WTC11 (cell line): Measurements from ENCODE around the gene AADAT. TPM values are rescaled to one million over a fixed set of nuclear protein-coding genes. Genes with fewer than 3 reads are reported as not detected.

ENCODE experiments used
- CREB1 ChIP-seq: sonication (generic); formaldehyde crosslinking; IDR thresholded peaks from 2 replicates; pipeline ENCODE4 v1.8.0; 2023; ENCODE audit warnings: mild to moderate bottlenecking, missing genetic modification reagents
- ELF4 ChIP-seq: sonication (generic); formaldehyde crosslinking; IDR thresholded peaks from 2 replicates; pipeline ENCODE4 v1.8.1; 2022; ENCODE audit warnings: low read depth, mild to moderate bottlenecking, moderate library complexity, missing genetic modification reagents
- ESRRA ChIP-seq: sonication (generic); formaldehyde crosslinking; IDR thresholded peaks from 2 replicates; pipeline ENCODE4 v1.8.1; 2022; ENCODE audit warnings: mild to moderate bottlenecking, missing genetic modification reagents, borderline replicate concordance
- GABPB1 ChIP-seq: sonication (generic); formaldehyde crosslinking; IDR thresholded peaks from 2 replicates; pipeline ENCODE4 v1.8.1; 2023; ENCODE audit warnings: mild to moderate bottlenecking, missing genetic modification reagents
- GTF2I ChIP-seq: fragments of 250-450 bp; sonication (Bioruptor Pico); conservative IDR thresholded peaks from 2 replicates; pipeline ENCODE4 v1.4.0; 2021; ENCODE audit warnings: mild to moderate bottlenecking
- HMGA2 ChIP-seq: fragments of 250-450 bp; sonication (Bioruptor Pico); IDR thresholded peaks from 2 replicates; pipeline ENCODE4 v1.4.0; 2021; ENCODE audit warnings: mild to moderate bottlenecking, moderate library complexity
- JAZF1 ChIP-seq: fragments of 250-450 bp; sonication (Bioruptor Pico); IDR thresholded peaks from 2 replicates; pipeline ENCODE4 v1.9.0; 2021; ENCODE audit warnings: moderate library complexity, mild to moderate bottlenecking, inconsistent platforms
- NFATC4 ChIP-seq: fragments of 250-450 bp; sonication (Bioruptor Pico); IDR thresholded peaks from 2 replicates; pipeline ENCODE4 v1.9.0; 2021; ENCODE audit warnings: mild to moderate bottlenecking
- NFE2L1 ChIP-seq: sonication (generic); formaldehyde crosslinking; IDR thresholded peaks from 2 replicates; pipeline ENCODE4 v1.8.1; 2023; ENCODE audit warnings: missing genetic modification reagents
- NR2C2 ChIP-seq: sonication (generic); formaldehyde crosslinking; IDR thresholded peaks from 2 replicates; pipeline ENCODE4 v1.8.0; 2022; ENCODE audit warnings: mild to moderate bottlenecking, missing genetic modification reagents
- ZNF219 ChIP-seq: sonication (generic); formaldehyde crosslinking; IDR thresholded peaks from 2 replicates; pipeline ENCODE4 v1.8.0; 2023; ENCODE audit warnings: missing genetic modification reagents, mild to moderate bottlenecking, borderline replicate concordance
- ZNF263 ChIP-seq: sonication (generic); formaldehyde crosslinking; IDR thresholded peaks from 2 replicates; pipeline ENCODE4 v1.8.1; 2022; ENCODE audit warnings: low read depth, mild to moderate bottlenecking, moderate library complexity, missing genetic modification reagents
- ZNF423 ChIP-seq: fragments of 250-450 bp; sonication (Bioruptor Pico); IDR thresholded peaks from 2 replicates; pipeline ENCODE4 v2.1.2; 2022; ENCODE audit warnings: mild to moderate bottlenecking, moderate library complexity
- ZNF671 ChIP-seq: fragments of 250-450 bp; sonication (Bioruptor Pico); IDR thresholded peaks from 2 replicates; pipeline ENCODE4 v1.8.0; 2021; ENCODE audit warnings: mild to moderate bottlenecking
- total RNA-seq: library from RNA; stranded (reverse); gene quantifications from 3 replicates; pipeline ENCODE4 v1.2.3, GENCODE V29; 2021
- TF ChIP-seq, protein P1 (sequence below): sonication (generic); formaldehyde crosslinking; IDR thresholded peaks from 2 replicates; pipeline ENCODE4 v1.8.1; 2023; ENCODE audit warnings: mild to moderate bottlenecking, missing genetic modification reagents
- TF ChIP-seq, protein P2 (sequence below): sonication (generic); formaldehyde crosslinking; IDR thresholded peaks from 2 replicates; pipeline ENCODE4 v1.8.0; 2022; ENCODE audit warnings: mild to moderate bottlenecking, missing genetic modification reagents
- TF ChIP-seq, protein P3 (sequence below): fragments of 250-450 bp; sonication (Bioruptor Pico); IDR thresholded peaks from 2 replicates; pipeline ENCODE4 v1.8.0; 2021; ENCODE audit warnings: mild to moderate bottlenecking
- TF ChIP-seq, protein P4 (sequence below): sonication (generic); formaldehyde crosslinking; IDR thresholded peaks from 2 replicates; pipeline ENCODE4 v1.8.0; 2022; ENCODE audit warnings: mild to moderate bottlenecking, missing genetic modification reagents
- TF ChIP-seq, protein P5 (sequence below): sonication (generic); formaldehyde crosslinking; IDR thresholded peaks from 2 replicates; pipeline ENCODE4 v1.8.0; 2022; ENCODE audit warnings: missing genetic modification reagents
- TF ChIP-seq, protein P6 (sequence below): fragments of 200-600 bp; IDR thresholded peaks from 2 replicates; pipeline ENCODE4 v1.8.0; 2022; ENCODE audit warnings: antibody characterized with exemption
- TF ChIP-seq, protein P7 (sequence below): sonication (generic); formaldehyde crosslinking; IDR thresholded peaks from 2 replicates; pipeline ENCODE4 v1.8.1; 2022; ENCODE audit warnings: low read depth, missing genetic modification reagents, borderline replicate concordance
- TF ChIP-seq, protein P8 (sequence below): sonication (generic); formaldehyde crosslinking; IDR thresholded peaks from 2 replicates; pipeline ENCODE4 v1.8.1; 2022; ENCODE audit warnings: low read depth, mild to moderate bottlenecking, moderate library complexity, missing genetic modification reagents, borderline replicate concordance
- TF ChIP-seq, protein P9 (sequence below): sonication (generic); formaldehyde crosslinking; IDR thresholded peaks from 2 replicates; pipeline ENCODE4 v1.8.1; 2022; ENCODE audit warnings: mild to moderate bottlenecking, moderate library complexity, missing genetic modification reagents

Gene AADAT
- total RNA-seq, 1 experiment from 2014 or later, result 12.3 TPM

DNA sequence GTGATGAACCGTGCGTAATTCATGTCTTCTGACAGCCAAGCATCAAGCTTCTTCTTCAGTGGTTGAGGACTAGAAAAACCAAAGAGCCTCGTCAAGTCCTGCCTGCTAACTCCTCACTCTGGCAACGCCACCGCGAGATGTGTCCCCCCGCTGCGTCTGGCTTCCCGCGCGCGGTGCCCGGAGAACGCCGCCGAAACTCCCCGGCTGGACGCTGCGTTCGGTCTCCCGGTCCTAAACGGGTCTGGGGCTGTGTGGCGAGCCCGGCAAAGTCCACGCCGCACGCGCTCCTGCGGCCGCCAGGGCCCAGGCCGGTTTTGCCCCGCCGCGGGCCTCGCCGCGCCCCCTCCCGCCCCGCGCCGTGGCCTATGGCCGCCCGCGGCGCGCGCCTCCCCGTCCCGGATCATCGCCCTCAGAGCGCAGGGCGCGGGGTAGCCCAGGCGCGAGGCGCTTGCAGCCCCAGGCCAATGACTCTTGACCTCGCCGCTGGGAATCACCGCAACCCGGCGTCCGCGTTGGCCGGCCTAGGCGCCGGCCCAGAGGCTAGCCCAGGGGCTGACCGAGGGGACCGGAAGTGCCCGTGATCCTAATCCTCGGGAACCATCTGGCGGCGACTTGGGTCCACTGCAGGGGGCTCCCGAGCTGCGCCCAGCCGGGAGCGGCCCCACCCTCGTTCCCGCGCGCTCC lies at the start of gene AADAT (continued):
- TF ChIP-seq ZNF219 (CRISPR knock-in tag) (no peak), ZNF423 (CRISPR knock-in tag) (no peak), CREB1 (CRISPR knock-in tag) (no peak), NR2C2 (no peak), ZNF263 (CRISPR knock-in tag) (no peak), ESRRA (no peak), GTF2I (CRISPR knock-in tag) (no peak), GABPB1 (CRISPR knock-in tag) (peak; percentile 54; the same call in 1 of the 2 replicates), NFATC4 (CRISPR knock-in tag) (no peak), HMGA2 (CRISPR knock-in tag) (no peak), ZNF671 (CRISPR knock-in tag) (no peak), NFE2L1 (no peak), ELF4 (CRISPR knock-in tag) (no peak), JAZF1 (CRISPR knock-in tag) (no peak)
- TF ChIP-seq, protein P1, sequence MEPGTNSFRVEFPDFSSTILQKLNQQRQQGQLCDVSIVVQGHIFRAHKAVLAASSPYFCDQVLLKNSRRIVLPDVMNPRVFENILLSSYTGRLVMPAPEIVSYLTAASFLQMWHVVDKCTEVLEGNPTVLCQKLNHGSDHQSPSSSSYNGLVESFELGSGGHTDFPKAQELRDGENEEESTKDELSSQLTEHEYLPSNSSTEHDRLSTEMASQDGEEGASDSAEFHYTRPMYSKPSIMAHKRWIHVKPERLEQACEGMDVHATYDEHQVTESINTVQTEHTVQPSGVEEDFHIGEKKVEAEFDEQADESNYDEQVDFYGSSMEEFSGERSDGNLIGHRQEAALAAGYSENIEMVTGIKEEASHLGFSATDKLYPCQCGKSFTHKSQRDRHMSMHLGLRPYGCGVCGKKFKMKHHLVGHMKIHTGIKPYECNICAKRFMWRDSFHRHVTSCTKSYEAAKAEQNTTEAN (CRISPR knock-in tag), result 0 out of 2 replicates have a peak, but pooled peaks have one; percentile 10
- TF ChIP-seq, protein P2, sequence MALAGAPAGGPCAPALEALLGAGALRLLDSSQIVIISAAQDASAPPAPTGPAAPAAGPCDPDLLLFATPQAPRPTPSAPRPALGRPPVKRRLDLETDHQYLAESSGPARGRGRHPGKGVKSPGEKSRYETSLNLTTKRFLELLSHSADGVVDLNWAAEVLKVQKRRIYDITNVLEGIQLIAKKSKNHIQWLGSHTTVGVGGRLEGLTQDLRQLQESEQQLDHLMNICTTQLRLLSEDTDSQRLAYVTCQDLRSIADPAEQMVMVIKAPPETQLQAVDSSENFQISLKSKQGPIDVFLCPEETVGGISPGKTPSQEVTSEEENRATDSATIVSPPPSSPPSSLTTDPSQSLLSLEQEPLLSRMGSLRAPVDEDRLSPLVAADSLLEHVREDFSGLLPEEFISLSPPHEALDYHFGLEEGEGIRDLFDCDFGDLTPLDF (CRISPR knock-in tag), result no peak
- TF ChIP-seq, protein P3, sequence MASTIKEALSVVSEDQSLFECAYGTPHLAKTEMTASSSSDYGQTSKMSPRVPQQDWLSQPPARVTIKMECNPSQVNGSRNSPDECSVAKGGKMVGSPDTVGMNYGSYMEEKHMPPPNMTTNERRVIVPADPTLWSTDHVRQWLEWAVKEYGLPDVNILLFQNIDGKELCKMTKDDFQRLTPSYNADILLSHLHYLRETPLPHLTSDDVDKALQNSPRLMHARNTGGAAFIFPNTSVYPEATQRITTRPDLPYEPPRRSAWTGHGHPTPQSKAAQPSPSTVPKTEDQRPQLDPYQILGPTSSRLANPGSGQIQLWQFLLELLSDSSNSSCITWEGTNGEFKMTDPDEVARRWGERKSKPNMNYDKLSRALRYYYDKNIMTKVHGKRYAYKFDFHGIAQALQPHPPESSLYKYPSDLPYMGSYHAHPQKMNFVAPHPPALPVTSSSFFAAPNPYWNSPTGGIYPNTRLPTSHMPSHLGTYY (CRISPR knock-in tag), result no peak
- TF ChIP-seq, protein P4, sequence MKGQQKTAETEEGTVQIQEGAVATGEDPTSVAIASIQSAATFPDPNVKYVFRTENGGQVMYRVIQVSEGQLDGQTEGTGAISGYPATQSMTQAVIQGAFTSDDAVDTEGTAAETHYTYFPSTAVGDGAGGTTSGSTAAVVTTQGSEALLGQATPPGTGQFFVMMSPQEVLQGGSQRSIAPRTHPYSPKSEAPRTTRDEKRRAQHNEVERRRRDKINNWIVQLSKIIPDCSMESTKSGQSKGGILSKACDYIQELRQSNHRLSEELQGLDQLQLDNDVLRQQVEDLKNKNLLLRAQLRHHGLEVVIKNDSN, result no peak
- TF ChIP-seq, protein P5, sequence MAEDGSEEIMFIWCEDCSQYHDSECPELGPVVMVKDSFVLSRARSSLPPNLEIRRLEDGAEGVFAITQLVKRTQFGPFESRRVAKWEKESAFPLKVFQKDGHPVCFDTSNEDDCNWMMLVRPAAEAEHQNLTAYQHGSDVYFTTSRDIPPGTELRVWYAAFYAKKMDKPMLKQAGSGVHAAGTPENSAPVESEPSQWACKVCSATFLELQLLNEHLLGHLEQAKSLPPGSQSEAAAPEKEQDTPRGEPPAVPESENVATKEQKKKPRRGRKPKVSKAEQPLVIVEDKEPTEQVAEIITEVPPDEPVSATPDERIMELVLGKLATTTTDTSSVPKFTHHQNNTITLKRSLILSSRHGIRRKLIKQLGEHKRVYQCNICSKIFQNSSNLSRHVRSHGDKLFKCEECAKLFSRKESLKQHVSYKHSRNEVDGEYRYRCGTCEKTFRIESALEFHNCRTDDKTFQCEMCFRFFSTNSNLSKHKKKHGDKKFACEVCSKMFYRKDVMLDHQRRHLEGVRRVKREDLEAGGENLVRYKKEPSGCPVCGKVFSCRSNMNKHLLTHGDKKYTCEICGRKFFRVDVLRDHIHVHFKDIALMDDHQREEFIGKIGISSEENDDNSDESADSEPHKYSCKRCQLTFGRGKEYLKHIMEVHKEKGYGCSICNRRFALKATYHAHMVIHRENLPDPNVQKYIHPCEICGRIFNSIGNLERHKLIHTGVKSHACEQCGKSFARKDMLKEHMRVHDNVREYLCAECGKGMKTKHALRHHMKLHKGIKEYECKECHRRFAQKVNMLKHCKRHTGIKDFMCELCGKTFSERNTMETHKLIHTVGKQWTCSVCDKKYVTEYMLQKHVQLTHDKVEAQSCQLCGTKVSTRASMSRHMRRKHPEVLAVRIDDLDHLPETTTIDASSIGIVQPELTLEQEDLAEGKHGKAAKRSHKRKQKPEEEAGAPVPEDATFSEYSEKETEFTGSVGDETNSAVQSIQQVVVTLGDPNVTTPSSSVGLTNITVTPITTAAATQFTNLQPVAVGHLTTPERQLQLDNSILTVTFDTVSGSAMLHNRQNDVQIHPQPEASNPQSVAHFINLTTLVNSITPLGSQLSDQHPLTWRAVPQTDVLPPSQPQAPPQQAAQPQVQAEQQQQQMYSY (CRISPR knock-in tag), result no peak
- TF ChIP-seq, protein P6, sequence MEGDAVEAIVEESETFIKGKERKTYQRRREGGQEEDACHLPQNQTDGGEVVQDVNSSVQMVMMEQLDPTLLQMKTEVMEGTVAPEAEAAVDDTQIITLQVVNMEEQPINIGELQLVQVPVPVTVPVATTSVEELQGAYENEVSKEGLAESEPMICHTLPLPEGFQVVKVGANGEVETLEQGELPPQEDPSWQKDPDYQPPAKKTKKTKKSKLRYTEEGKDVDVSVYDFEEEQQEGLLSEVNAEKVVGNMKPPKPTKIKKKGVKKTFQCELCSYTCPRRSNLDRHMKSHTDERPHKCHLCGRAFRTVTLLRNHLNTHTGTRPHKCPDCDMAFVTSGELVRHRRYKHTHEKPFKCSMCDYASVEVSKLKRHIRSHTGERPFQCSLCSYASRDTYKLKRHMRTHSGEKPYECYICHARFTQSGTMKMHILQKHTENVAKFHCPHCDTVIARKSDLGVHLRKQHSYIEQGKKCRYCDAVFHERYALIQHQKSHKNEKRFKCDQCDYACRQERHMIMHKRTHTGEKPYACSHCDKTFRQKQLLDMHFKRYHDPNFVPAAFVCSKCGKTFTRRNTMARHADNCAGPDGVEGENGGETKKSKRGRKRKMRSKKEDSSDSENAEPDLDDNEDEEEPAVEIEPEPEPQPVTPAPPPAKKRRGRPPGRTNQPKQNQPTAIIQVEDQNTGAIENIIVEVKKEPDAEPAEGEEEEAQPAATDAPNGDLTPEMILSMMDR, result peak; percentile 62
- TF ChIP-seq, protein P7, sequence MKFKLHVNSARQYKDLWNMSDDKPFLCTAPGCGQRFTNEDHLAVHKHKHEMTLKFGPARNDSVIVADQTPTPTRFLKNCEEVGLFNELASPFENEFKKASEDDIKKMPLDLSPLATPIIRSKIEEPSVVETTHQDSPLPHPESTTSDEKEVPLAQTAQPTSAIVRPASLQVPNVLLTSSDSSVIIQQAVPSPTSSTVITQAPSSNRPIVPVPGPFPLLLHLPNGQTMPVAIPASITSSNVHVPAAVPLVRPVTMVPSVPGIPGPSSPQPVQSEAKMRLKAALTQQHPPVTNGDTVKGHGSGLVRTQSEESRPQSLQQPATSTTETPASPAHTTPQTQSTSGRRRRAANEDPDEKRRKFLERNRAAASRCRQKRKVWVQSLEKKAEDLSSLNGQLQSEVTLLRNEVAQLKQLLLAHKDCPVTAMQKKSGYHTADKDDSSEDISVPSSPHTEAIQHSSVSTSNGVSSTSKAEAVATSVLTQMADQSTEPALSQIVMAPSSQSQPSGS (CRISPR knock-in tag), result no peak
- TF ChIP-seq, protein P8, sequence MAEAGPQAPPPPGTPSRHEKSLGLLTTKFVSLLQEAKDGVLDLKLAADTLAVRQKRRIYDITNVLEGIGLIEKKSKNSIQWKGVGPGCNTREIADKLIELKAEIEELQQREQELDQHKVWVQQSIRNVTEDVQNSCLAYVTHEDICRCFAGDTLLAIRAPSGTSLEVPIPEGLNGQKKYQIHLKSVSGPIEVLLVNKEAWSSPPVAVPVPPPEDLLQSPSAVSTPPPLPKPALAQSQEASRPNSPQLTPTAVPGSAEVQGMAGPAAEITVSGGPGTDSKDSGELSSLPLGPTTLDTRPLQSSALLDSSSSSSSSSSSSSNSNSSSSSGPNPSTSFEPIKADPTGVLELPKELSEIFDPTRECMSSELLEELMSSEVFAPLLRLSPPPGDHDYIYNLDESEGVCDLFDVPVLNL (CRISPR knock-in tag), result no peak
- TF ChIP-seq, protein P9, sequence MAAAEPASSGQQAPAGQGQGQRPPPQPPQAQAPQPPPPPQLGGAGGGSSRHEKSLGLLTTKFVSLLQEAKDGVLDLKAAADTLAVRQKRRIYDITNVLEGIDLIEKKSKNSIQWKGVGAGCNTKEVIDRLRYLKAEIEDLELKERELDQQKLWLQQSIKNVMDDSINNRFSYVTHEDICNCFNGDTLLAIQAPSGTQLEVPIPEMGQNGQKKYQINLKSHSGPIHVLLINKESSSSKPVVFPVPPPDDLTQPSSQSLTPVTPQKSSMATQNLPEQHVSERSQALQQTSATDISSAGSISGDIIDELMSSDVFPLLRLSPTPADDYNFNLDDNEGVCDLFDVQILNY, result no peak
